GM18502 (cell line): Measurements from ENCODE around the gene WWP2.
"Not testable (repeated sequence)": the region's sequence is repeated elsewhere in the genome, so short reads cannot be mapped to it uniquely, and the experiment has no call there.

ENCODE experiments used
- ATAC-seq: cut with Tn5 transposase; IDR thresholded peaks from one replicate; pipeline ENCODE4 v1.9.1; 2021; ENCODE audit warnings: mild to moderate bottlenecking; ENCODE audit not compliant: unreplicated experiment, poor library complexity

WWP2 gene

DNA sequence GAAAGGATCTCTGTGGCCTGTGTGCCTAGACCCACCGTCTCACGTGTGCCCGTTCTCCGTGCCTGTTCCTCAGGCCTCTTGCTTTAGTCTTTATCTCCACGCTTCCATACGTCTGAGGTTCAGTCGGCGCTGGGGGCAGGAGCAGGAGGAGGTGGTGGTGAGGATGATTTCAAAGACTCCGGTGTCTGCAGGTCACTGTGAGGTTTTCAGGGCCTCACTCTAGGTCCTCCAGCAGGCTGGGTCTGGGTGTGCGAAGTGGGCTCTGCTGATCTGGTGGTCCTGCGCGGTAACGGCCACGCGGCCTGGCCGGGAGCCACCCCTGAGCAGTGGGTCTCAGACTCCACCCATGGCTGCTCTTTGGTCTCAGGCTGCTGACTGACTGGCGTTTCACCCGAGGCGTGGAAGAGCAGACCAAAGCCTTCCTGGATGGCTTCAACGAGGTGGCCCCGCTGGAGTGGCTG lies 174.6 kb downstream of the WWP2 start:
- ATAC-seq, result no peak

DNA sequence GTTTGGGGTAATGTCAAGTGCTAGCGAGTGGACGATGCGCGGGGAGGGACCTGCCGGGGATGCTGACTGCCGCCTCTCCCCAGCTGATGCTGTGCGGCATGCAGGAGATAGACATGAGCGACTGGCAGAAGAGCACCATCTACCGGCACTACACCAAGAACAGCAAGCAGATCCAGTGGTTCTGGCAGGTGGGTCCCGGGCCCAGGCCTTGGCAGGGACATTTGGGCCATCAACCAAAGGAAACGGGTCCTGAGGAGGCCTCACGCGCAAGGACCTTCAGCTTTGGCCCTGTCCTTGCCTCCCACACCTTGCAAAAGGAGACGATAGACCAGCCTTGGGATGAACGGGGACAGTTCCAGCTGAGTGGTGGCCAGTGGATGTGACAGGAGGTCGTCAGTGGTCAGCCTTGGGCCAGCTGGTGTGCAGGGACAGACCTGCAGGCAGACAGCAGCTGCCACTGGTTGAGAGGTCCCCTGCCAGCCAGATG lies 175.4 kb downstream of the WWP2 start:
- no peak for ATAC-seq

DNA sequence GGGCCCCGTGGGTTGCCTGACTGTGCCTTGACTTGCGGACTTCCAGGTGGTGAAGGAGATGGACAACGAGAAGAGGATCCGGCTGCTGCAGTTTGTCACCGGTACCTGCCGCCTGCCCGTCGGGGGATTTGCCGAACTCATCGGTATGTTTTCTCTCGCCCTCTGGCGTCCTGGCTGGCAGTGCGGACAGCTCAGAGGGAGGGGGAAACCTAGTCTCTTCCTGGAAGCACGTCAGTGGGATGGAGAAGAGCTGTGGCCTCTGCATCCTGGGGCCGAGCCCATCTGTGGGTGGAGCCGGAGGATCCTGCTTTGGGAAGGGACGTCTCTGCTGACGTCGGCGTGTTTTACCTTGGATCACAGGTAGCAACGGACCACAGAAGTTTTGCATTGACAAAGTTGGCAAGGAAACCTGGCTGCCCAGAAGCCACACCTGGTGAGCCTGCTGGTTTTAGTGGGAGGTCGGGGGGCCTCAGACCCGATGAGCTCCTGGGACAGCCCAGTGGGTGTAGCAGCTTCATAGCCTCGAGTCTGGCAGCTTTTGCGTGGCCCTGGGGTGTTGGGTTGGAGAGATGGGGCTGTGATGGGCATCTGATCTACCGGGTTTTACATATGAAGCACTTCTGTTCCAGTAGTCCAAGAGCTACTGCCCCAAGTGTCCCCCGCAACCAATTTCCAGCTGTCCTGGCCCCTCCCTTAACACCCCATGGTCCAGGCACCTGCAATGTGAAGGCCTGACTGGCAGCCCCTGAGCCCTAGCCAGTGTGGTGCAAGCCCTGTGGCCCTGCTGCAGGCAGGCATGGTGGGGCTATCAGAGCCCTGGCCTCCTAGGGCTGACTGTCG lies 177.1 kb downstream of the WWP2 start:
- ATAC-seq, result no peak

DNA sequence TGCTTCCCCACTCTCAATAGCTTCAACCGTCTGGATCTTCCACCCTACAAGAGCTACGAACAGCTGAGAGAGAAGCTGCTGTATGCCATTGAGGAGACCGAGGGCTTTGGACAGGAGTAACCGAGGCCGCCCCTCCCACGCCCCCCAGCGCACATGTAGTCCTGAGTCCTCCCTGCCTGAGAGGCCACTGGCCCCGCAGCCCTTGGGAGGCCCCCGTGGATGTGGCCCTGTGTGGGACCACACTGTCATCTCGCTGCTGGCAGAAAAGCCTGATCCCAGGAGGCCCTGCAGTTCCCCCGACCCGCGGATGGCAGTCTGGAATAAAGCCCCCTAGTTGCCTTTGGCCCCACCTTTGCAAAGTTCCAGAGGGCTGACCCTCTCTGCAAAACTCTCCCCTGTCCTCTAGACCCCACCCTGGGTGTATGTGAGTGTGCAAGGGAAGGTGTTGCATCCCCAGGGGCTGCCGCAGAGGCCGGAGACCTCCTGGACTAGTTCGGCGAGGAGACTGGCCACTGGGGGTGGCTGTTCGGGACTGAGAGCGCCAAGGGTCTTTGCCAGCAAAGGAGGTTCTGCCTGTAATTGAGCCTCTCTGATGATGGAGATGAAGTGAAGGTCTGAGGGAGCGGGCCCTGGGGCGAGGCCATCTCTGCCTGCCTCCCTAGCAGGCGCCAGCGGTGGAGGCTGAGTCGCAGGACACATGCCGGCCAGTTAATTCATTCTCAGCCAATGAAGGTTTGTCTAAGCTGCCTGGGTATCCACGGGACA lies 177.9 kb downstream of the WWP2 start:
- ATAC-seq, result no peak

DNA sequence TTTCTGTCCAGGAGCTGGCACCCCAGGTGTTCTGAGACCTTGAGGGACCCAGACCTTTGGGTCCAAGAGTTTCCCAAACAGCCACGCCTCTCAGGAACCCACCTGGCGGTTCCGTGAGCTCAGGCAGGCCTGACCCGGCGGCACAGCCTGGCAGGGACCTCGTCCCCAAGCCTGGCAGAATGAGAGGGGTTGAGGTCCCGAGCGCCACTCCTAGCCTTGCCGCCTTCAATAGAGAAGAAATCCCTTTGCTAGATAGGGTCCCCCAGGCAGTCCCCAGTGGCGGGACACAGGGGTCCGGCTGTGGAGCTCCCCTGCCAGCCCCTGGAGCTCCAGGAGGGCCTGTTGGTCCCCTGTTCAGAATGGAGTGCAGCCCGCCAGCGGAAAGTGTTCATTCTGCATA lies 178.5 kb downstream of the WWP2 start:
- no peak for ATAC-seq

DNA sequence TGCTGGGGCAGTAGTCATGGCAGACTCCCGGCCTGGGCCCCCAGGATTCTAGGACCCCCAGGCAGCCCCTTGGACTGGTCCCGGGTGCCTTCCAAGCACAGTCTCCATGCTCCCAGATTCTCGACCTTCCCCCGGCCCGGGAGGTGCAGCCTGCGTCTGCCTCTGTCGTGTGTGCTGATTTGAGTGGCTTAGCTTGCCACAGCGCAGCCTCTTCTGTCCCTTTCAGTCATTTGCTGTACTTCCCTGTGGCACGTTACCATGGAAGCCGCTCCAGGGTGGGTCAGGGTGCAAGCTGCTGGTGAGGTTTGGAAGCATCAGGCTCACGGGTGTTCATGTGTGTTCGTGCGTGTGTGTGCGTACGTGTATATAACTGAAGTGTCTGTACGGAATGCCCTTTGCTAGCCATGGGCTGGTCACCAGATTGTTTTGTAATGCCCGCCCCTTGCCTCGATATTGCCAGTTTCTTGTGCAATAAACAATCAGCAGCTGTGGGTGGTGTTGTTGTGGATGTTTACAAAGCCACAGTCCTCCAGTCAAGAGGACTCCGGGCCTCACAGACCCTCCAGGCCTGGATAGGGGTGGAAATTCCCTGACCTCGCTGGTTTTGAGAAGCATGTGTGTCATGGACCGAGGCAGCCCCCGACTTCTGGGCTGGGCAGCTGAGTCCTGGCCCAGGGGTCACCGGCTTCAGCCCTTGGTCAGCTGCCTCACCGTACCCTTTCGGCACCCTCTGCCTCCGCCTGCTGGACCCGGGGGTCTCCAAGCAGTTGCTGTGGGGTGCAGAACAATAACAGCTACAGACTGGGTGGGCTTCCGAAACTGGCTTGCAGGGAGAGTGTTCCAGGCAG lies 179.3 kb downstream of the WWP2 start:
- ATAC-seq, result no peak

DNA sequence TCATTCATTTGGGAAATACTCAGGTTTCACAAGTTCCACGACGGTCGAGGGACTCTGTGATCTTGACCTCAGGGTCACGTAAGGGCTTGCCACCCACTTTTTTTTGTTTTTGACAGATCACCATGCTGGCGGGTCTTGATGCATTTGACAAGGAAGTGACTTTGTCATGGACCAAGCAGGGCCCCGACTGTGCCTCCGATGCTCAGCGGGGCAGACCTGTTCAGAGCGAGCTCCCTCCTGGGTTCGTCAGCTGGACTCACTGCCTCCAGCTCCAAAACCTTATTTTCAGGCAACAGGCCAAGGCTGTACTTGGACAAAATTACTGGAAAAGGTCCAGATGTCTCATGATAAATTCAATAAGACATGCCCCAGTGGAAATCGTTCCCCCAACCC lies 180.0 kb downstream of the WWP2 start:
- ATAC-seq, result no peak

DNA sequence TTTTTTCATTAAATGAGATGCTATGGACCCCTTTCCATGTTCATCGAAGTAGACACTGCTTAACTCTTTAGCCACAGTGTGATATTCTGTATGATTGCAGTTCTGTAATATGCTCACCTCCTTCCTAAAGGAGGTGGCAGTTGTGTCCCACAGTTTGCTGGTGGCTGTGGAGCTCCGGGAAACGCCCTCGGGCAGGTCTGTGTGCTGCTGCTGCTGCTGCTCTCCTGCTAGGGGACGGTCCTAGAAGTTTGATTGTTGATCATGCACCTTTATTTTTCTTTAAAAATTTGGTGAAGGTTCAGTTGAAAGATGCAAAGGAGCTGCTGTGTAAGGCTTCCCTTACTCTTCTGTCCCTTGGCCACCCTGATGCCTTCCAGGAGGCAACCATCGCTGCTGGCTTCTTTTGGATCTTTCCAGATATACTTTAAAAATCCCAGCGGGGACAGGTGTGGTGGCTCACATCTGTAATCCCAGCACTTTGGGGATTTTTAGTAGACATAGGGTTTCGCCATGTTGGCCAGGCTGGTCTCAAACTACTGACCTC lies 180.6 kb downstream of the WWP2 start:
- no peak for ATAC-seq

DNA sequence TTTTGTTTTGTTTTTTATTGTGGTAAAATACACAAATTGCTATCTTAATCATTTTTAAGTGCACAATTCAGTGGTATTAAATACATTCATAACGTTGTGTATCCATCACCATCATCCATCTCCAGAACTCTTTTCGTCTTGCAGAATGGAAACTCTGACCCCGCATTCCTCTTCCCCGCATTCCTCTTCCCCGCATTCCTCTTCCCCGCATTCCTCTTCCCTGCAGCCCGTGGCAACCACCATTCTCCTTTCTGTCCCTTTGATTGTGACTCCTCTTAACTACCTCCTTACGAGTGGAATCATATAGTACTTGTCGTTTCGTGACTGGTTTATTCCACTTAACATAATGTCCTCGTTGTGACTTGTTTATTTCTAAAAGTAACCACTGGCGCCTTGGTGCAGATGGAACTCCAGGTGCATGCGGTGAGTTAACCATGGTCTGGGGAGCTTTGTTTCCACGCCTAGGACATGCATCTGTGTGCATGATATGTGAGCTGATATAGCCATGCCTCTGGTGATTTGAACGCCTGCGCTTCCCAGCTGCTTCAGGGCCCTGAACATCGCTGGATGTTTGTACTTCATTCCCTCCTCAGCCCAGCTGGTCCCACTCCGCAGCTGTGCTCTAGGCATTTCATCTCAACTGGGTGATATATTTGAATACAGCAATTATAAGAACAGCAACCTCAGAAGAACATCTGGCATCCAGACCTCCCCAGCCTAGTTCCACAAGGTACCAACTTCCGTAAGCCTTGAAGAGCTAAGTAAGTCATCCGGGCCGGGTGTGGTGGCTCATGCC lies 181.3 kb downstream of the WWP2 start:
- ATAC-seq, result not testable (repeated sequence)

DNA sequence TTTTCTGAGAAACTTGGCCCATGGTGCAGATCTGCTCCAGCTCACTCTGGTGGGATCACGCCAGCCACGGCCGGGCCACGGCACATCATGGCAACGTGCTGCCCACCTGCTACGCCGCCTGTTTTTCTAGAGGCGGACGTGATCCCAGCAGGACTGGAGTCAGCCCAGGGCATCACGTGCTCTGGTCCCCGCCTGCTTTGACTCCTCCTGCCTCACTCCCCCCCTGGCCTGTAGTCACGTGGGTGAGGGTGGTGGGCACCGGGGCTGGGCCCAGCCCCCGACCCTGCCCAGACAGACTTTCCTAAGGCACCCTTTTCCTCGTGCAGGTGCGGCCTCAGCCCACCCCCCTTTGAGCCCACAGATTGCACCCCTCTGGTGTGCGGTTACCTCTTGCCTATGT lies 188.3 kb downstream of the WWP2 start:
- ATAC-seq, result not testable (repeated sequence)

DNA sequence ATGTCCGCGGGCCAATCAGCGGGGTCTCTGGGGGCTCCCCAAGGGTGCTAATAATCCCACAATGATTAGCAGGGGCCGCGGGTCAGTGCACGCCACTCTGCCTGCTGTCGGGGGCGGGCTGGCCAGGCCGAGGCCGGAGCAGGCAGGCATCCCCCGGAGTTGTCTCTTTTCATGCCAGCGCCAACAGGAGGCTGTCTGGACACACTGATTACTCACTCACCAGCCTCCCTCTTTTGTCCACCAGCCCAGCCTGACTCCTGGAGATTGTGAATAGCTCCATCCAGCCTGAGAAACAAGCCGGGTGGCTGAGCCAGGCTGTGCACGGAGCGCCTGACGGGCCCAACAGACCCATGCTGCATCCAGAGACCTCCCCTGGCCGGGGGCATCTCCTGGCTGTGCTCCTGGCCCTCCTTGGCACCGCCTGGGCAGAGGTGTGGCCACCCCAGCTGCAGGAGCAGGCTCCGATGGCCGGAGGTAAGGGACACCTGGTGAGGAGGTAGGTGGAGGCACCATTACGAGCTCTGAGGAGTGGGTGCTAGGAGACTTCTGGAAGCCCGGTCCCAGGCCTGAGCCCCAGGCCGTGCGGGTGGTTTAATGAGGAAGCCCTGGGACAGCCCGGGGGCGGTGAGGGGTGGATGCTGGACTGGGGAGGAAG lies 189.0 kb downstream of the WWP2 start, which contains the start of gene CLEC18A:
Gene CLEC18A (plus strand): TSS at position 318 of the 655 bp plus-strand sequence. CDS start 33 bp downstream, at position 351.
- not testable (repeated sequence) for ATAC-seq

DNA sequence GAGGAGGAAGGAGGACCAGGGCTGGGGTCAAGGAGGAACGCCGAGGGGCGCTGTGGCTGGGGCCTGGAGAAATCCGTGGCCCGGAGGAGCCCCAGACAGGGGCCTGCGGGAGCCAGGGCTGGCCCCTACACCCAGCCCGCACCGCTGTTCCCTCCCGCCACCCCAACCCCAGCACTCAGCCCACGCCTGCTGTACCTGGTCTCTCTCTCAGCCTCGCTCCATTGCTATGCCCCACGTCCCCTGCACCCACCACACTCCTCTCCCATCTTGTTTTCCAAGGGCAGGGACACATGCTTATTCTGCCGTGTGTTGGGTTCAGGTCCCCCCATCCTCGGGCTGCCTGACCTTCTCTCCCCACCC lies 189.5 kb downstream of the WWP2 start:
- not testable (repeated sequence) for ATAC-seq

DNA sequence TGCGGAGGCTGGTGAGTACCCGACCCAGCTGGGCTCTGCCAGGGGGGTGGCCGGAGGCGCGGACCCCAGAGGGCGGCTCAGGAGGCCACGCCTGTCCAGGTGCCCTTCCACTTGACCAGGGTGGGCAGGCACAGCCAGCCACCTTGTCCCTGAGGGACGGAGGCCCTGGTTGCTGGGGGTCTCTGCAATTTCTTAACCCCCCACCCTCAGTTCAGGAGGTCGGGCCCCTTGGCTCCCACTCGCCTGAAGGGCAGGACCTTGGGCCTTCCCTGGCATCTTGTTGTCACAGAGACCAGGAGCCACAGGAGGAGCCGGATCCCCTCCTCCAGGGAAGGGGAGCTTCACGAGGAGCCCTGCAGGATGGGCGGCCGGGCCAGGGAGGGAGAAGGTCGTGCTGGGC lies 190.0 kb downstream of the WWP2 start:
- not testable (repeated sequence) for ATAC-seq

DNA sequence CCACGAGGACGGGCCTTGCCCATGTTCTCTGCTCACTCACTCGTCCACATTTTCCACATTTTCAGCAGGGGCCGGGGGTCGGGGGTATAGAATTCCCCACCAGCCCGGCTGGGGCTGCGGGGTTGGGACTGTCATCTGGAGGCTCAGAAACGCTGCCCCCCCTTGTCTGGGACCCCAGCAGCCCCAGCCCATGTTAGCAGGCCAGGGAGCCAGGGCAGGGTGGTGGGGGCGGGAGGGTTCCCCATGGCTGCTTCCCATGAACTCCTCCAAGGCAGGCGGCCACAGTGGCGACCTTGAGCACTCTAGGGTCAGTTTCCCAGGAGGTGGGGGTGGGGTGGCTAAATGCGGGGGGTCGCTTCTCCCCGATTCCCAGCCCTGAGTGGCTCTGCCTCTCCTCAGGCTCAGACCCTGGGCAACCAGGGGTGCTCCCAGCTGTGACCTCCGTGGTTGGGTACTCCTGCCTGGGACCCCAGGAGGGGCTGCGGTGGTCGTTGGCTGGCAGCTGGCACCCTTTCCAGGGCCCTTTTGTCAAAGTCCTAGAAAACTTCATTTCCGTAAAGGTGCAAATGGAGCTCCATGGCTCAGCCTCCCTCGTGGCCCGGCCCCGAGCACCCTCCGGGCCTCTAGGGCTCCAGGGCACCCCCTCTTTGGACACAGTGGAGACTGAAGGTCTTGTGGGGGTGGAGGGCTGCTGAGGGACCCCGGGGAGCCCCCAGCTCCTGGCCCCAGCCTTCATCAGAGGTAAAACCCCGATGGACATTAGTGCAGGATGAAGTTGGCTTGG lies 190.6 kb downstream of the WWP2 start:
- ATAC-seq, result not testable (repeated sequence)

DNA sequence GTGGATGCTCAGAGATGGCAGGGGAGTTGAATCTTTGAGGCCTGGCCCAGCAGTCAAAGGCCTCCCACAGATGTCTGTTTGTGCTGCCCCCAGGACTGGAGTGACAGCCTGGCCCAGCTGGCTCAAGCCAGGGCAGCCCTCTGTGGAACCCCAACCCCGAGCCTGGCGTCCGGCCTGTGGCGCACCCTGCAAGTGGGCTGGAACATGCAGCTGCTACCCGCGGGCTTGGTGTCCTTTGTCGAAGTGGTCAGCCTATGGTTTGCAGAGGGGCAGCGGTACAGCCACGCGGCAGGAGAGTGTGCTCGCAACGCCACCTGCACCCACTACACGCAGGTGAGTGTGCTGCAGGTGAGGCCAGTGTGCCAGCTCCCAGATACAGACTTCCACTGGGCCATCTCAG lies 192.1 kb downstream of the WWP2 start:
- not testable (repeated sequence) for ATAC-seq

DNA sequence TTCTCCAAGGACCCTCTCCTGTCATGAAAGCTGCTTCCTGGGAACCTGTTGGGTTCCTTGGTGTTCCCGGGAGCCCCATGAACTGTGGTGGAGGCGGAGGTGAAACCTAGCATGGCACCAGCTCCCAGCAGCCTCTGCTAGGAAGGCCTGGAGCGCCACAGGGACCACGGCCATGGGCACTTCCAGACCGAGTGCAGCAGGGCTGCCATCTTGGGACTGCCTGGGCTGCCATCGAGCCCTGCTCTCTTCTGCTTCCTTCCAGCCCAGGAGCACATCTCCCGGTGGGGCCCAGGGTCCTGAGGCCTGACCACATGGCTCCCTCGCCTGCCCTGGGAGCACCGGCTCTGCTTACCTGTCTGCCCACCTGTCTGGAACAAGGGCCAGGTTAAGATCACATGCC lies 201.2 kb downstream of the WWP2 start:
- ATAC-seq, result not testable (repeated sequence)

DNA sequence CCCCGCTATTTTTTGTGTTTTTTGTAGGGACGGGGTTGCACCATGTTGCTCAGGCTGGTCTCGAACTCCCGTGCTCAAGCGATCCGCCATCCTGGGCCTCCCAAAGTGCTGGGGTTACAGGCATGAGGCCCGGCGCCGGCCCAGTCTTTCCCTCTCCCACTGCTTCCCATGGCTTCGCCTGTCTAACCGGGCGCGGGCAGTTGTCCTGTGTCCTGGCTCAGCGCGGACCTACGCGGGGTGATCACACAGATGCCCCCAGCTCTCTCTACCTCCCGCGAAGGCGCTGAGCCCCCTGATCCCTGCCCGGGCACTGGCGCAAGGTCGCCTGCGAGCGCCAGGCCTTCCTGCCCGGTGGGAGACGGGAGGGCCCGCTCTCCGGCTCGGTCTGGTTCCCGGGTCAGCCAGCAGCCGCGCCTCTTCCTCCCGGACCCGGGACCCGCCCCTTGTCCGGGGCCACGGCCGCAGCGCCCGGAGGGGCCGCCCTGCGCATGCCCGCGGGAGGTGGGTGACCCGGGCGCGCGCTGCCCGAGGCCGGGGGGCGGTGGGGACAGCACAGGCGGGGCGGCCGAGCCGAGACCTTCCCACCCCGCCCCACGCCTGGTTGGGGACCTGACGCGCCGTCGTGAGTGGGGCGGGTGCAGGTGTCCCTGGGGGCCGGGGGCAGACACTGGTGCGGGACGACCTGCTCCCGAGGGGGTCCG lies 203.0 kb downstream of the WWP2 start:
- ATAC-seq, result not testable (repeated sequence)
